Stimulated activated CD4-positive, alpha-beta T cell treated with anti-CD3 and anti-CD28 coated beads, Interleukin-15, amount 100 ng/mL, for 24 hours (primary cell): ENCODE measurements around the gene TAOK2.
A peak's percentile ranks its signal among the peaks of the same experiment; 100 is the strongest.

ENCODE experiments used
- DNase-seq: peaks from one replicate; pipeline ENCODE4 v3.0.0-alpha.2; 2020

Gene TAOK2

GRCh38 chr16:29988346-29989075 lies 14.8 kb downstream of the TAOK2 start:
- DNase-seq = no peak

- no peak for DNase-seq
Observed at GRCh38 chr16:29989111-29989858, 15.6 kb downstream of the TAOK2 start.

- DNase-seq = no peak
Observed at GRCh38 chr16:29990034-29990433, 16.4 kb downstream of the TAOK2 start.

- DNase-seq = no peak
Observed at GRCh38 chr16:29990883-29991570, 17.4 kb downstream of the TAOK2 start.

GRCh38 chr16:29991571-29991904 lies 17.9 kb downstream of the TAOK2 start:
- DNase-seq = no peak

- DNase-seq = no peak
Observed at GRCh38 chr16:29992344-29992967, 18.8 kb downstream of the TAOK2 start.

- no peak for DNase-seq
Observed at GRCh38 chr16:29993191-29993902, 19.7 kb downstream of the TAOK2 start.

- DNase-seq = no peak
Observed at GRCh38 chr16:29993903-29994599, 20.4 kb downstream of the TAOK2 start.

GRCh38 chr16:29994600-29995323 lies 21.1 kb downstream of the TAOK2 start:
- DNase-seq = peak; percentile 86

- DNase-seq = peak; percentile 91
Observed at GRCh38 chr16:29995324-29995910, 21.7 kb downstream of the TAOK2 start, which contains the start of gene HIRIP3. HIRIP3 (minus strand) TSS chr16:29995617; CDS start chr16:29995605, 12 bp downstream.

- DNase-seq = peak; percentile 100
Observed at GRCh38 chr16:29995911-29996765, 22.5 kb downstream of the TAOK2 start, which contains the start of gene INO80E. INO80E (plus strand) TSS chr16:29996241; CDS start chr16:29996311, 70 bp downstream.

GRCh38 chr16:29996766-29997250 lies 23.1 kb downstream of the TAOK2 start:
- DNase-seq = no peak

- DNase-seq = no peak
Observed at GRCh38 chr16:29999605-30000004, 25.9 kb downstream of the TAOK2 start.

GRCh38 chr16:30000735-30001631 lies 27.3 kb downstream of the TAOK2 start:
- DNase-seq = no peak

- DNase-seq = no peak
Observed at GRCh38 chr16:30002614-30003346, 29.1 kb downstream of the TAOK2 start.

- DNase-seq = no peak
Observed at GRCh38 chr16:30003670-30004423, 30.2 kb downstream of the TAOK2 start.

- DNase-seq = no peak
Observed at GRCh38 chr16:30004424-30004776, 30.7 kb downstream of the TAOK2 start.
